Measurements from ENCODE around the gene EFEMP2. TPM values are rescaled to one million over a fixed set of nuclear protein-coding genes. Genes with fewer than 3 reads are reported as not detected.
A peak's percentile ranks its signal among the peaks of the same experiment; 100 is the strongest.
"Not testable (repeated sequence)": the region's sequence is repeated elsewhere in the genome, so short reads cannot be mapped to it uniquely, and the experiment has no call there.

EFEMP2 gene
- total and polyA plus RNA-seq, 2 experiments from 2014 or later: 7.4 to 9.4 TPM

DNA sequence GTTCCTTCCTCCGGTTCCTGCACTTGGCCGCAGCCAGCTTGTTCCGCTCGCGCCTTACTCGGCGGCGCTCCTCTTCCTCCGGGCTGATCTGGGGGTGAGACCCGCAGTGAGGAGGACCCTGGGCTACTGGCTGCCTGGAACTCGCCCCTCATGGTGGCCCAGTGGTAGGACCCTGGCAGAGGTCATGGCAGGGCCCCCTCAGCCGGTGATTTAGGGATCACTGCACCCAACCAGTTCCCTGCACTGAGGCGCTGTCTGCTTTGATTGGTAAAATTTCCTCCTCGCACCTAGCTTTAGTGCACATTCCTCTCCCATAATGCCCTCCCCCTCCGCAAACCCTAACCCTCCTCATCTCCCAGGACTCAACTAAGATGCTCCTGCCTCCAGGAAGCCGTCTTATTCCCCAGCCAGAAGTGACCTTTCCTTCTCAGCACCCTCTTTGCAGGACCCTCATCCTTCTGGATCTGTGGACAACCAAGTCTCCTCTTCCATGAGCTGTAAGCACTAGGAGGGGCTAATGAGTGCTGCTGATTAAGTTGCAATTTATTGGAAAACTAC lies 21.5 kb upstream of the EFEMP2 start:
- Histone ChIP-seq H3K36me3 (ENCODE audit: insufficient read depth) (no peaks in the 10 kb centered on the region), H3K4me2 (no peak overlapping the region), H3K4me3 (no peak overlapping the region), H3F3A (replicated peaks; ENCODE audit: low read depth) (peaks cover 25% of the 10 kb centered on the region), H3K27ac (ENCODE audit: low read depth) (no peak overlapping the region), H3K79me2 (replicated peaks; ENCODE audit: insufficient read depth) (peaks cover 4% of the 10 kb centered on the region), H2AFZ (no peak overlapping the region), H3K9me2 (ENCODE audit: insufficient read depth) (no peaks in the 10 kb centered on the region), H3K4me1 (ENCODE audit: insufficient read depth) (peaks cover 30% of the 10 kb centered on the region), H3K27me3 (ENCODE audit: insufficient read depth) (peaks cover 36% of the 10 kb centered on the region), H4K20me1 (replicated peaks; ENCODE audit: insufficient read depth) (peaks cover 7% of the 10 kb centered on the region)
- ATAC-seq (no peak), DNase-seq (ENCODE audit: low spot score) (no peak)
- Mint-ChIP-seq H3K4me3 (peak overlapping the region; percentile 38; the same call in 1 of the 3 replicates), H3K27ac (no peak overlapping the region), H3K9me3 (peaks cover 2% of the 10 kb centered on the region; the same call in 1 of the 3 replicates), H3K27me3 (ENCODE audit: insufficient read depth, low read depth, poor library complexity) (peaks cover 47% of the 10 kb centered on the region), H3K36me3 (ENCODE audit: low read depth) (peaks cover 9% of the 10 kb centered on the region), H3K4me1 (peaks cover 34% of the 10 kb centered on the region)
- TF ChIP-seq, protein P1, sequence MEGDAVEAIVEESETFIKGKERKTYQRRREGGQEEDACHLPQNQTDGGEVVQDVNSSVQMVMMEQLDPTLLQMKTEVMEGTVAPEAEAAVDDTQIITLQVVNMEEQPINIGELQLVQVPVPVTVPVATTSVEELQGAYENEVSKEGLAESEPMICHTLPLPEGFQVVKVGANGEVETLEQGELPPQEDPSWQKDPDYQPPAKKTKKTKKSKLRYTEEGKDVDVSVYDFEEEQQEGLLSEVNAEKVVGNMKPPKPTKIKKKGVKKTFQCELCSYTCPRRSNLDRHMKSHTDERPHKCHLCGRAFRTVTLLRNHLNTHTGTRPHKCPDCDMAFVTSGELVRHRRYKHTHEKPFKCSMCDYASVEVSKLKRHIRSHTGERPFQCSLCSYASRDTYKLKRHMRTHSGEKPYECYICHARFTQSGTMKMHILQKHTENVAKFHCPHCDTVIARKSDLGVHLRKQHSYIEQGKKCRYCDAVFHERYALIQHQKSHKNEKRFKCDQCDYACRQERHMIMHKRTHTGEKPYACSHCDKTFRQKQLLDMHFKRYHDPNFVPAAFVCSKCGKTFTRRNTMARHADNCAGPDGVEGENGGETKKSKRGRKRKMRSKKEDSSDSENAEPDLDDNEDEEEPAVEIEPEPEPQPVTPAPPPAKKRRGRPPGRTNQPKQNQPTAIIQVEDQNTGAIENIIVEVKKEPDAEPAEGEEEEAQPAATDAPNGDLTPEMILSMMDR (conservative IDR thresholded peaks at IDR 0.05; ENCODE audit: low read depth in 2 of 2): 0 out of 4 replicates have a peak, but pooled peaks of 1 of the 2 experiments have one; percentile 3
- TF ChIP-seq CREB1 (CRISPR knock-in tag; IDR thresholded peaks at IDR 0.05; ENCODE audit: low read depth): no peak

DNA sequence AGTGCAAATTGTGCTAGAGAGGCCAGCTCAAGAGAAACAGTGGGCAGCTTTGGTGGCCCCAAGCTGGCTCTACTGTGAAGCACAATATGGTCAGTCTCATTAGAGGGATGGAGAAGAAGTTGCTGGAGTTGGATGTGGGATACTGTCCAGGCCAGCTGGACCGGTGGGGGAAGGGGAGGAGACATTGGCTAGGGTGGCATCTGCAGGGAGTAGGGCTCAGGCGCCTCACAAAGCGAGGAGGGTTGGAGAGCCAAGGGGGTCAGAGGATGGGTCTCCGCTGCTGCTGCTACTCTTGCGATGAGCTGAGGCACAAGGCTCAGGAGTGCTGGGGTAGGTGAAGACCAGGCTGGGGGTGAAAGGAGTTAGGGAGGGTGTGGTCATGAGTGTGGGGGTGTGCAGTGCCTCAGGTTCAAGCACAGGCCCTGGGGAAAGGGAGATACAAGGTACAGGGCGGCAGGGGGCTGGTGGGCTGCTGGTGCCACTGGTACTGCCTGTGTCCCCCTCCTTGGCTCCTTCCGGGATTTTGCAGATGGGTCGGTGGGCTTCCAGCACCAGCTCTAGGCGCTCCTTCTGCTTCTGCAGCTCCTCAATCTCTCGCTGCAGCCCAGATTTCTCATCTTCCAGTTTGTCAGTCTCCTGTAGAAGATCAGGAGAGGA lies 20.2 kb upstream of the EFEMP2 start:
- peaks cover 33% of the 10 kb centered on the region for H3K4me1 Mint-ChIP-seq
- H4K20me1 ChIP-seq (replicated peaks; ENCODE audit: insufficient read depth): peaks cover 7% of the 10 kb centered on the region
- peak overlapping the region; percentile 93; the same call in 1 of the 2 replicates for H3K4me3 ChIP-seq
- peak overlapping the region; percentile 89 for H3K4me2 ChIP-seq
- ATAC-seq (no peak), DNase-seq (ENCODE audit: low spot score) (no peak)
- peaks cover 26% of the 10 kb centered on the region for H3F3A ChIP-seq (replicated peaks; ENCODE audit: low read depth)
- no peak overlapping the region for H3K27ac Mint-ChIP-seq
- TF ChIP-seq EZH2 (IDR thresholded peaks at IDR 0.05; ENCODE audit: low read depth, unreplicated experiment) (no peak), ZNF114 (CRISPR knock-in tag; IDR thresholded peaks at IDR 0.05) (no peak), ZNF331 (CRISPR knock-in tag; IDR thresholded peaks at IDR 0.05; ENCODE audit: low read depth) (no peak), CREB1 (CRISPR knock-in tag; IDR thresholded peaks at IDR 0.05; ENCODE audit: low read depth) (no peak), STAT1 (IDR thresholded peaks at IDR 0.05; ENCODE audit: unreplicated experiment) (no peak), POLR2AphosphoS5 (IDR thresholded peaks at IDR 0.05; ENCODE audit: low read depth) (no peak)
- TF ChIP-seq, protein P2, sequence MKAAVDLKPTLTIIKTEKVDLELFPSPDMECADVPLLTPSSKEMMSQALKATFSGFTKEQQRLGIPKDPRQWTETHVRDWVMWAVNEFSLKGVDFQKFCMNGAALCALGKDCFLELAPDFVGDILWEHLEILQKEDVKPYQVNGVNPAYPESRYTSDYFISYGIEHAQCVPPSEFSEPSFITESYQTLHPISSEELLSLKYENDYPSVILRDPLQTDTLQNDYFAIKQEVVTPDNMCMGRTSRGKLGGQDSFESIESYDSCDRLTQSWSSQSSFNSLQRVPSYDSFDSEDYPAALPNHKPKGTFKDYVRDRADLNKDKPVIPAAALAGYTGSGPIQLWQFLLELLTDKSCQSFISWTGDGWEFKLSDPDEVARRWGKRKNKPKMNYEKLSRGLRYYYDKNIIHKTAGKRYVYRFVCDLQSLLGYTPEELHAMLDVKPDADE (IDR thresholded peaks at IDR 0.05): no peak
- H3K4me1 ChIP-seq (ENCODE audit: insufficient read depth): peaks cover 25% of the 10 kb centered on the region
- peaks cover 9% of the 10 kb centered on the region for H3K36me3 Mint-ChIP-seq (ENCODE audit: low read depth)
- H3K9me3 Mint-ChIP-seq: no peaks in the 10 kb centered on the region
- peak overlapping the region; percentile 81 for H3K4me3 Mint-ChIP-seq
- no peak overlapping the region for H2AFZ ChIP-seq
- H3K27me3 Mint-ChIP-seq (ENCODE audit: insufficient read depth, low read depth, poor library complexity): peaks cover 38% of the 10 kb centered on the region
- H3K9me2 ChIP-seq (ENCODE audit: insufficient read depth): no peaks in the 10 kb centered on the region
- peaks cover 4% of the 10 kb centered on the region for H3K79me2 ChIP-seq (replicated peaks; ENCODE audit: insufficient read depth)
- H3K27ac ChIP-seq (ENCODE audit: low read depth): no peak overlapping the region
- H3K36me3 ChIP-seq (ENCODE audit: insufficient read depth): no peaks in the 10 kb centered on the region
- peaks cover 25% of the 10 kb centered on the region for H3K27me3 ChIP-seq (ENCODE audit: insufficient read depth)

DNA sequence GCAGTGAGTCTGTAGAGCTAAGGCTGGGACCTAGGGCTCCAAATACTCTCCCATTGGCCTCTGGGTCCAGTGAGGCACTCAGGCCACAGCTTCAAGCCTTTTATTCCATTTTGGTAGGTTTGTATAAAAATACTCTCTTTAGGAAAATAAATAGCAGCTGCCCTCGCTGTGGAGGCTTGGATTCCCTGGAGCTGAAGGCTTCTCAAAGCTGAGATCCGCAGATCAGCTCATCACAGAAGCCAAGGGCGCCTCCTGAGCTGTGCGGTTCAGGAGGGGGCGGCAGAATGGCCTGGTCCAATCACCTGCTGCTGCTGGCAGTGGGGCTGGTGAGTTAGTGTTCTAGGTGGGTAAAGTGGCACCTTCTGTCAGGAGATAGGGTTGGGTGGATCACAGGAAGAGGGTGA lies 19.5 kb upstream of the EFEMP2 start:
- H3K4me3 ChIP-seq: peak overlapping the region; percentile 93
- H3K36me3 ChIP-seq (ENCODE audit: insufficient read depth); H2AFZ ChIP-seq; H3K27ac Mint-ChIP-seq; H3K9me2 ChIP-seq (ENCODE audit: insufficient read depth); ATAC-seq; H3K79me2 ChIP-seq (replicated peaks; ENCODE audit: insufficient read depth); DNase-seq (ENCODE audit: low spot score); H3K27ac ChIP-seq (ENCODE audit: low read depth); H3K9me3 Mint-ChIP-seq: not testable (repeated sequence)
- peaks cover 33% of the 10 kb centered on the region for H3K4me1 Mint-ChIP-seq
- H3K27me3 Mint-ChIP-seq (ENCODE audit: insufficient read depth, low read depth, poor library complexity): peaks cover 35% of the 10 kb centered on the region
- H4K20me1 ChIP-seq (replicated peaks; ENCODE audit: insufficient read depth): peaks cover 12% of the 10 kb centered on the region
- H3K4me1 ChIP-seq (ENCODE audit: insufficient read depth): peaks cover 29% of the 10 kb centered on the region
- H3K36me3 Mint-ChIP-seq (ENCODE audit: low read depth): peaks cover 12% of the 10 kb centered on the region
- peak overlapping the region; percentile 81 for H3K4me3 Mint-ChIP-seq
- peaks cover 32% of the 10 kb centered on the region for H3F3A ChIP-seq (replicated peaks; ENCODE audit: low read depth)
- peak overlapping the region; percentile 89 for H3K4me2 ChIP-seq
- H3K27me3 ChIP-seq (ENCODE audit: insufficient read depth): peaks cover 25% of the 10 kb centered on the region

Measured in GM23338 (cell line).